Measurements from ENCODE around the gene WDR36.

DNA sequence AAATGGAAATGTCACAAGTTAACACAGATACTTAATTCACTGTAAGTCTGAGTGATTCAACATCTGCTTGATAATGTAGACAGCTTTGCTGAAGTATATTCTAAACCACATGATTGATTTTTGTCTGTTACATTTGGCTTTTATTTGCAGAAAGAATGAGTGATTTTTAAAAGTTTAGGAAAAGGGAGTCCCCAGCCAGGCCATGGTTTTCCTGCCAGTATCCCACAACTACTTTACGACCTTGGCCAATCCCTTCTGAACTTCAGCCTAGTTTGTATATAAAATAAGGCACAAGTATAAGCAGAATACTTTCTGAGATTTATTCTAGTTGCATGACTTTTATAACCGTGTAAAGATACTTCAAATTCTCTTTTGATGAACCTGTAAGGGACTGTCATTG lies 27.1 kb downstream of the WDR36 start:
- TF ChIP-seq, protein P1, sequence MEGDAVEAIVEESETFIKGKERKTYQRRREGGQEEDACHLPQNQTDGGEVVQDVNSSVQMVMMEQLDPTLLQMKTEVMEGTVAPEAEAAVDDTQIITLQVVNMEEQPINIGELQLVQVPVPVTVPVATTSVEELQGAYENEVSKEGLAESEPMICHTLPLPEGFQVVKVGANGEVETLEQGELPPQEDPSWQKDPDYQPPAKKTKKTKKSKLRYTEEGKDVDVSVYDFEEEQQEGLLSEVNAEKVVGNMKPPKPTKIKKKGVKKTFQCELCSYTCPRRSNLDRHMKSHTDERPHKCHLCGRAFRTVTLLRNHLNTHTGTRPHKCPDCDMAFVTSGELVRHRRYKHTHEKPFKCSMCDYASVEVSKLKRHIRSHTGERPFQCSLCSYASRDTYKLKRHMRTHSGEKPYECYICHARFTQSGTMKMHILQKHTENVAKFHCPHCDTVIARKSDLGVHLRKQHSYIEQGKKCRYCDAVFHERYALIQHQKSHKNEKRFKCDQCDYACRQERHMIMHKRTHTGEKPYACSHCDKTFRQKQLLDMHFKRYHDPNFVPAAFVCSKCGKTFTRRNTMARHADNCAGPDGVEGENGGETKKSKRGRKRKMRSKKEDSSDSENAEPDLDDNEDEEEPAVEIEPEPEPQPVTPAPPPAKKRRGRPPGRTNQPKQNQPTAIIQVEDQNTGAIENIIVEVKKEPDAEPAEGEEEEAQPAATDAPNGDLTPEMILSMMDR (IDR thresholded peaks at IDR 0.05), result no peak
- TF ChIP-seq POLR2A (IDR thresholded peaks at IDR 0.05) (no peak), POLR2AphosphoS5 (IDR thresholded peaks at IDR 0.05) (no peak)

All from prostate gland (tissue), 2 donors.